ENCODE data around the gene PRG3. TPM values are rescaled to one million over a fixed set of nuclear protein-coding genes. Genes with fewer than 3 reads are reported as not detected.

Gene PRG3
- total RNA-seq, 2 experiments from 2014 or later, result not detected

GRCh38 chr11:57408771-57409170, 27.8 kb upstream of the PRG3 start:
- Histone ChIP-seq H3K27ac (ENCODE audit: low read depth in 1 of 2, low read length in 2 of 2) (no peak overlapping the region), H3K4me1 (ENCODE audit: insufficient read depth, low read length) (peaks cover 4% of the 10 kb centered on the region), H3K36me3 (ENCODE audit: insufficient read depth, low read length) (peaks cover 46% of the 10 kb centered on the region), H3K4me3 (ENCODE audit: low read length) (no peak overlapping the region), H3K9me3 (ENCODE audit: control insufficient read depth in 1 of 2, insufficient read depth in 1 of 2, low read length in 2 of 2) (no peaks in the 10 kb centered on the region), H3K27me3 (ENCODE audit: control insufficient read depth in 1 of 2, insufficient read depth in 2 of 2, low read length in 2 of 2) (no peaks in the 10 kb centered on the region)
- TF ChIP-seq, protein P1, sequence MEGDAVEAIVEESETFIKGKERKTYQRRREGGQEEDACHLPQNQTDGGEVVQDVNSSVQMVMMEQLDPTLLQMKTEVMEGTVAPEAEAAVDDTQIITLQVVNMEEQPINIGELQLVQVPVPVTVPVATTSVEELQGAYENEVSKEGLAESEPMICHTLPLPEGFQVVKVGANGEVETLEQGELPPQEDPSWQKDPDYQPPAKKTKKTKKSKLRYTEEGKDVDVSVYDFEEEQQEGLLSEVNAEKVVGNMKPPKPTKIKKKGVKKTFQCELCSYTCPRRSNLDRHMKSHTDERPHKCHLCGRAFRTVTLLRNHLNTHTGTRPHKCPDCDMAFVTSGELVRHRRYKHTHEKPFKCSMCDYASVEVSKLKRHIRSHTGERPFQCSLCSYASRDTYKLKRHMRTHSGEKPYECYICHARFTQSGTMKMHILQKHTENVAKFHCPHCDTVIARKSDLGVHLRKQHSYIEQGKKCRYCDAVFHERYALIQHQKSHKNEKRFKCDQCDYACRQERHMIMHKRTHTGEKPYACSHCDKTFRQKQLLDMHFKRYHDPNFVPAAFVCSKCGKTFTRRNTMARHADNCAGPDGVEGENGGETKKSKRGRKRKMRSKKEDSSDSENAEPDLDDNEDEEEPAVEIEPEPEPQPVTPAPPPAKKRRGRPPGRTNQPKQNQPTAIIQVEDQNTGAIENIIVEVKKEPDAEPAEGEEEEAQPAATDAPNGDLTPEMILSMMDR (IDR thresholded peaks at IDR 0.05), result no peak
- no peak for ATAC-seq (ENCODE audit: poor library complexity)
- H3K27ac Mint-ChIP-seq, result no peak overlapping the region
- no peak overlapping the region for H3K4me3 Mint-ChIP-seq
- DNase-seq, result no peak
- no peaks in the 10 kb centered on the region for H3K9me3 Mint-ChIP-seq
- intact Hi-C loops (cut with DNase I, micrococcal nuclease), result no loop called here
- H3K27me3 Mint-ChIP-seq, result no peaks in the 10 kb centered on the region
- H3K4me1 Mint-ChIP-seq (ENCODE audit: low read depth), result no peaks in the 10 kb centered on the region
- H3K36me3 Mint-ChIP-seq (ENCODE audit: low read depth), result peaks cover 72% of the 10 kb centered on the region
- POLR2A ChIA-PET, result no interaction called here
- CTCF ChIA-PET, result no interaction called here

GRCh38 chr11:57407941-57408475, 27.1 kb upstream of the PRG3 start:
- Mint-ChIP-seq H3K36me3 (ENCODE audit: low read depth) (peaks cover 64% of the 10 kb centered on the region), H3K4me3 (no peak overlapping the region), H3K27ac (no peak overlapping the region), H3K4me1 (ENCODE audit: low read depth) (no peaks in the 10 kb centered on the region), H3K27me3 (no peaks in the 10 kb centered on the region), H3K9me3 (no peaks in the 10 kb centered on the region)
- ChIA-PET POLR2A (no interaction called here), CTCF (interaction anchor here (0.6 kb wide), 1 partner anchor 112 kb away, joined by 3 read pairs; no protein-coding TSS in a partner anchor)
- no peak overlapping the region for H3K27ac ChIP-seq (ENCODE audit: low read depth in 1 of 2, low read length in 2 of 2)
- no peaks in the 10 kb centered on the region for H3K27me3 ChIP-seq (ENCODE audit: control insufficient read depth in 1 of 2, insufficient read depth in 2 of 2, low read length in 2 of 2)
- ATAC-seq (ENCODE audit: poor library complexity) (no peak), DNase-seq (no peak)
- no peaks in the 10 kb centered on the region for H3K9me3 ChIP-seq (ENCODE audit: control insufficient read depth in 1 of 2, insufficient read depth in 1 of 2, low read length in 2 of 2)
- intact Hi-C loops (cut with DNase I, micrococcal nuclease), result no loop called here
- TF ChIP-seq, protein P1 (IDR thresholded peaks at IDR 0.05), result no peak
- H3K4me3 ChIP-seq (ENCODE audit: low read length), result no peak overlapping the region
- H3K36me3 ChIP-seq (ENCODE audit: insufficient read depth, low read length), result peaks cover 39% of the 10 kb centered on the region
- H3K4me1 ChIP-seq (ENCODE audit: insufficient read depth, low read length), result peaks cover 4% of the 10 kb centered on the region

DNA sequence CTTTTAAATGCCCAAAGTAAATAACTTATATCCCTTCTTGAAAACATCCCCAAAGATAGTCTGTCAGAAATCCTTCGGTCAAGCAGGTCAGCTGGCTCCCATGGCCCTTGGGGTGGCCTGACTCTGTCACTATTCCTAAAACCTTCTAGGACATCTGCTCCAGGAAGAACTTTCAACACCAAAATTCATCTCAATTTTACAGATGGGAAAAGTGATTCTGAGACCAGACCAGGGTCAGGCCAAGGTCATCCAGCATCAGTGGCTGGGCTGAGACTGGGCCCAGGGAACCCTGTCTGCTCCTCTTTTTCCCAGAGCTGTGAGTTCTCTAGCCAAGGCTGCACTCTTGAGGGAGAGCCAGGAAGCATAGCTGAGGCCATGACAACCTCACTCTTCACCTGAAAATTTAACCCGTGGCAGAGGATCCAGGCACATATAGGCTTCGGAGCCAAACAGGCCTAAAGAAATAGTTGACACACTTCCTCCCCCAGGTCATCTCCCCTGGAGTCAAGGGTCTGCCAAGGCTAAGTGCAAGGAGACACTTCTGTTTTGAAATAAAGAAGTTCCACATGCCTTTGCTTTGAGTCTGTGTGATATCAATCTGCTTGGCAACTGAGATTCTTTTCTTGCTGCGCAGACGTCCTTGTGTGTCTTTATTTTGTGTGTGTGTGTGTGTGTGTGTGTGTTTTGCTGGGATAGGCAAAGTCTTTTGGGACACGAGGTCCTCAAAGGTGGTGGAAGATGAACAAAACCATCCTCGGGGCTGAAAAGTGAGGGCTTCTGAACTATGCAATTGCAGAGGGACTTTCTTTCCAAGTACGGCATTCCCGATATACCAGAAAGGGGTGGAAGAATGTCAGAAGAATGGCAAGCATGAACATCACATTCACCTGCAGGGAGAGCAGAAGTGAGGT, 26.3 kb upstream of the PRG3 start:
- Histone ChIP-seq H3K4me1 (ENCODE audit: insufficient read depth, low read length) (peaks cover 4% of the 10 kb centered on the region), H3K36me3 (ENCODE audit: insufficient read depth, low read length) (peaks cover 37% of the 10 kb centered on the region), H3K27me3 (ENCODE audit: control insufficient read depth in 1 of 2, insufficient read depth in 2 of 2, low read length in 2 of 2) (no peaks in the 10 kb centered on the region), H3K27ac (ENCODE audit: low read depth in 1 of 2, low read length in 2 of 2) (no peak overlapping the region), H3K4me3 (ENCODE audit: low read length) (no peak overlapping the region), H3K9me3 (ENCODE audit: control insufficient read depth in 1 of 2, insufficient read depth in 1 of 2, low read length in 2 of 2) (no peaks in the 10 kb centered on the region)
- DNase-seq (no peak), ATAC-seq (ENCODE audit: poor library complexity) (no peak)
- intact Hi-C loops (cut with DNase I, micrococcal nuclease), result no loop called here
- Mint-ChIP-seq H3K4me1 (ENCODE audit: low read depth) (no peaks in the 10 kb centered on the region), H3K4me3 (no peak overlapping the region), H3K27me3 (no peaks in the 10 kb centered on the region), H3K27ac (no peak overlapping the region), H3K9me3 (no peaks in the 10 kb centered on the region), H3K36me3 (ENCODE audit: low read depth) (peaks cover 59% of the 10 kb centered on the region)
- TF ChIP-seq, protein P1 (IDR thresholded peaks at IDR 0.05), result no peak
- POLR2A ChIA-PET, result no interaction called here
- CTCF ChIA-PET, result no interaction called here
